ENCODE data around the gene GP1BA. TPM values are rescaled to one million over a fixed set of nuclear protein-coding genes. Genes with fewer than 3 reads are reported as not detected.

GP1BA gene
- total and polyA plus RNA-seq, 10 of the 15 experiments (the other 5 are each of a cell fraction or from before 2014, with no cell fraction given), result 0.04 to 0.67 (median 0.28) TPM; not detected in 1

DNA sequence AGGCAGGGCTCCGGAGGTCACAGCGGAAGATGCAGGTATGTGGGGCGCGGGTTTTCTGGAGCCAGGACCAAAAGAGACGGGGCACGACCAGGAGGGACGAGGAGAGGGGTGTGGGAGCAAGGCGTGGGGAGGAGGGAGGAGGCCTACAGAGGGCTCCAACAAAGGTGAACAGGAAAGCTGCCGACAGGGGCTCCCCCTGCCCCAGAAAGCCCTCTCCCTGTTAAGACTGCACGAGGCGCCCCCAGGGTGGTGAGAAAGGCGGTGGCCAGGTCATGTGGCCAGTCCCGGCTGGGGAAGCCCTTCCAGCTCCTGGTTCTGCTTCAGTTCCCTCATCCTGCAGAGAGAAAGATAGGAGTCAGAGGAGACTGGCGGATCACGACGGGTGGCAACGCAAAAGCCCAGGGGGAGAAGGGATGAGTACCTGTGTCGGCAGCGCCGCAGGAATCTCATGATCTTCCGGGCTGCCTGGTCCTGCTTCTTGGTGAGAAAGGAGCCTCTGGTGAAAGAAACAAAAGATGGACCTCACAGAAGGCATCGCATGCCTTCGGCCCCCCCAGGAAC is 36.5 kb downstream of the GP1BA start:
- peaks cover 14% of the 10 kb centered on the region for H3K4me1 ChIP-seq (ENCODE audit: control insufficient read depth, insufficient read depth, low read length)
- ATAC-seq, result no peak
- WGBS (ENCODE audit: insufficient coverage, insufficient replicate concordance, low lambda C conversion rate, missing lambda C conversion rate), result 62% methylated on average over 17 of the region's 23 CpGs
- POLR2A ChIA-PET, result interaction anchor here (1.0 to 8.5 kb wide), 7 partner anchors 9 to 36 kb away, joined by 3 to 272 read pairs (median 8); partner anchors contain the start of genes CAMTA2, ENO3, INCA1 and KIF1C
- RAD21 ChIA-PET (ENCODE audit: unreplicated experiment), result interaction anchor here (1.3 to 6.4 kb wide), 3 partner anchors 19 to 63 kb away, joined by 3 to 73 read pairs (median 13); partner anchors contain the start of genes CAMTA2, ENO3 and PFN1
- FAIRE-seq, result no peak
- no peaks in the 10 kb centered on the region for H4K20me1 ChIP-seq (ENCODE audit: control insufficient read depth, insufficient read depth)
- peak overlapping the region; percentile 98 for H3K9ac ChIP-seq (ENCODE audit: control insufficient read depth, insufficient read depth, low read length)
- H3K4me3 ChIP-seq, result peak overlapping the region; percentile 89
- peak overlapping the region; percentile 100 for H3K27ac ChIP-seq (ENCODE audit: control insufficient read depth, insufficient read depth)
- TF ChIP-seq KLF5 (IDR thresholded peaks at IDR 0.05; ENCODE audit: partially characterized antibody) (no peak), HDGF (IDR thresholded peaks at IDR 0.05) (peak; percentile 11; the same call in 1 of the 2 replicates), NR2C2 (IDR thresholded peaks at IDR 0.05; ENCODE audit: borderline replicate concordance, control insufficient read depth, insufficient read length, low read depth) (no peak), EZH2 (IDR thresholded peaks at IDR 0.05; ENCODE audit: borderline replicate concordance, control insufficient read depth, low read depth, low read length) (no peak), TBL1XR1 (IDR thresholded peaks at IDR 0.05; ENCODE audit: low read depth, low read length) (no peak), JUND (IDR thresholded peaks at IDR 0.05; ENCODE audit: low read depth, low read length) (no peak)
- TF ChIP-seq, protein P1, sequence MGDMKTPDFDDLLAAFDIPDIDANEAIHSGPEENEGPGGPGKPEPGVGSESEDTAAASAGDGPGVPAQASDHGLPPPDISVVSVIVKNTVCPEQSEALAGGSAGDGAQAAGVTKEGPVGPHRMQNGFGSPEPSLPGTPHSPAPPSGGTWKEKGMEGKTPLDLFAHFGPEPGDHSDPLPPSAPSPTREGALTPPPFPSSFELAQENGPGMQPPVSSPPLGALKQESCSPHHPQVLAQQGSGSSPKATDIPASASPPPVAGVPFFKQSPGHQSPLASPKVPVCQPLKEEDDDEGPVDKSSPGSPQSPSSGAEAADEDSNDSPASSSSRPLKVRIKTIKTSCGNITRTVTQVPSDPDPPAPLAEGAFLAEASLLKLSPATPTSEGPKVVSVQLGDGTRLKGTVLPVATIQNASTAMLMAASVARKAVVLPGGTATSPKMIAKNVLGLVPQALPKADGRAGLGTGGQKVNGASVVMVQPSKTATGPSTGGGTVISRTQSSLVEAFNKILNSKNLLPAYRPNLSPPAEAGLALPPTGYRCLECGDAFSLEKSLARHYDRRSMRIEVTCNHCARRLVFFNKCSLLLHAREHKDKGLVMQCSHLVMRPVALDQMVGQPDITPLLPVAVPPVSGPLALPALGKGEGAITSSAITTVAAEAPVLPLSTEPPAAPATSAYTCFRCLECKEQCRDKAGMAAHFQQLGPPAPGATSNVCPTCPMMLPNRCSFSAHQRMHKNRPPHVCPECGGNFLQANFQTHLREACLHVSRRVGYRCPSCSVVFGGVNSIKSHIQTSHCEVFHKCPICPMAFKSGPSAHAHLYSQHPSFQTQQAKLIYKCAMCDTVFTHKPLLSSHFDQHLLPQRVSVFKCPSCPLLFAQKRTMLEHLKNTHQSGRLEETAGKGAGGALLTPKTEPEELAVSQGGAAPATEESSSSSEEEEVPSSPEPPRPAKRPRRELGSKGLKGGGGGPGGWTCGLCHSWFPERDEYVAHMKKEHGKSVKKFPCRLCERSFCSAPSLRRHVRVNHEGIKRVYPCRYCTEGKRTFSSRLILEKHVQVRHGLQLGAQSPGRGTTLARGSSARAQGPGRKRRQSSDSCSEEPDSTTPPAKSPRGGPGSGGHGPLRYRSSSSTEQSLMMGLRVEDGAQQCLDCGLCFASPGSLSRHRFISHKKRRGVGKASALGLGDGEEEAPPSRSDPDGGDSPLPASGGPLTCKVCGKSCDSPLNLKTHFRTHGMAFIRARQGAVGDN (IDR thresholded peaks at IDR 0.05), result peak; percentile 5; the same call in 1 of the 2 replicates
- intact Hi-C loops (cut with micrococcal nuclease; ENCODE audit: unreplicated experiment) (loop anchor here (5.0 kb wide), 1 partner anchor 94 kb away; no protein-coding TSS in a partner anchor), in situ Hi-C loops (cut with MboI) (no loop called here)
- peak overlapping the region; percentile 82 for H2AFZ ChIP-seq (ENCODE audit: control insufficient read depth, low read depth, low read length)
- CTCF ChIA-PET, result interaction anchor here (3.6 kb wide), 2 partner anchors 17 to 94 kb away, joined by 18 to 23 read pairs; partner anchors contain the start of gene ENO3
- H3K4me2 ChIP-seq (ENCODE audit: control insufficient read depth, insufficient read depth), result peak overlapping the region; percentile 99
- H3K27me3 ChIP-seq (replicated peaks in 1 of 2; ENCODE audit: control insufficient read depth in 2 of 2, insufficient read depth in 2 of 2, low read length in 1 of 2), result no peaks in the 10 kb centered on the region
- DNase-seq (ENCODE audit: low read depth, low spot score), result no peak
- peaks cover 29% of the 10 kb centered on the region for H3K79me2 ChIP-seq (ENCODE audit: control insufficient read depth, insufficient read depth, low read length)
- peaks cover 11 to 16% of the 10 kb centered on the region in 2 experiments; a peak in 3 of 4 replicates for H3K36me3 ChIP-seq (ENCODE audit: control insufficient read depth in 2 of 2, insufficient read depth in 2 of 2, low read length in 1 of 2)
- no peaks in the 10 kb centered on the region for H3K9me3 ChIP-seq (replicated peaks; ENCODE audit: control insufficient read depth, insufficient read depth, low read length)
- SMC1A ChIA-PET (ENCODE audit: uncharacterized antibody, unreplicated experiment), result interaction anchor here (1.8 to 4.3 kb wide), 4 partner anchors 12 to 59 kb away, joined by 4 to 50 read pairs (median 28); partner anchors contain the start of genes PFN1, RNF167 and SLC25A11
- BruUV-seq (replicated peaks), result no TSS peak
